Measurements from ENCODE around the gene PLA2G4C. TPM values are rescaled to one million over a fixed set of nuclear protein-coding genes. Genes with fewer than 3 reads are reported as not detected.

Gene PLA2G4C
- total RNA-seq, 2 donors from 2014 or later = 1.7 to 6.8 TPM

DNA sequence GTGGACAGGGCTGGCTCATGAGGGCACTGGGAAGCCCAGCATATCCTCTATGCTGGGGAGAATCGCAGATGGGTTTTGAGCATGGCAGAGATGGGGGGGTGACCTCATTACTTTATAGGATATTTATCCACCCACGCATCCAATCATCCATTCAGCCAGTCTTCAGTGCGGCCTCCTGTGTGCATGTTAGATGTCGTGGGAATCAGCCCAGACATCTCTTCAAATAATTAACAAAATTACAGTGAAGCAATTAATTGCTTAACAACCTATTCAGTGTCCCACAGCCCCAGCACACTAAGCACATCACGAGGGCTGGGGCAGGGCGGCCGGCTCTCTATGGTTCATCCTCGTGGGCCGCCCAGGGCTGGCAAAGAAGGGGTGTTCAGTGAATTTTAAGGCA lies 38.0 kb upstream of the PLA2G4C start:
- H3K36me3 ChIP-seq = no peaks in the 10 kb centered on the region
- intact Hi-C loops (cut with DNase I) = loop anchor here (2.0 kb wide), 1 partner anchor 42 kb away; no protein-coding TSS in a partner anchor

DNA sequence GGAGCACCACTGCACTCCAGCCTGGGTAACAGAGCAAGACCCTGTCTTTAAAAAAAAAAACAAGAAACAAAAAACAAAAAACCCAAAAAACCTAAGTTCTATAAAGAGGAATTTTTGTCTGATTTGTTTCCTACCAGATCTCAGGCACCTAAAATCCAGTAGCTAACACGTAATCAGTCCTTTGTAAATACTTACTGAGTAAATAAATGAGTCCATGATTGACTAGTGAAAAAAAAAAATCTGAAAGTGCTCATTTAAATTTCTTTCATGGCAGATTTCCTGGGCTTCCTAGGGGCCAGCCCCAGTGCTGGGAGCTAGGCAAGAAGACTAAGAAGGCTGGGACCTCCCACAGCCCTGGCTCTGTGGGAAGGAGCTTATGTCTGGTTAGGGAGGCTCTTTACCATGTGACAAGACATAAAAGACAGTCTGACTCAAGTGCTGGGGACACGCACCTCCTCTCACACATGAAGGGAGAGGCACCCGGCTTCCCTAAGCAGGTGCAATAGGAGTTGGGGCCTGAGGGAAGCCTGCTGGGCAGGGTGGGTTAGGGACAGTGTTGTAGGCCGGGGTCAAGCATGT lies 37.1 kb upstream of the PLA2G4C start:
- intact Hi-C loops (cut with DNase I) = loop anchor here (2.0 kb wide), 1 partner anchor 41 kb away; no protein-coding TSS in a partner anchor
- H3K9ac ChIP-seq (ENCODE audit: low read depth in 2 of 2, low read length in 2 of 2) = no peak overlapping the region
- no peak overlapping the region for H3K27ac ChIP-seq
- no peak overlapping the region for H3K4me3 ChIP-seq
- no peaks in the 10 kb centered on the region for H3K9me3 ChIP-seq
- no peaks in the 10 kb centered on the region for H3K4me1 ChIP-seq
- H3K27me3 ChIP-seq = no peaks in the 10 kb centered on the region
- H3K36me3 ChIP-seq = no peaks in the 10 kb centered on the region
- TF ChIP-seq, protein P1, sequence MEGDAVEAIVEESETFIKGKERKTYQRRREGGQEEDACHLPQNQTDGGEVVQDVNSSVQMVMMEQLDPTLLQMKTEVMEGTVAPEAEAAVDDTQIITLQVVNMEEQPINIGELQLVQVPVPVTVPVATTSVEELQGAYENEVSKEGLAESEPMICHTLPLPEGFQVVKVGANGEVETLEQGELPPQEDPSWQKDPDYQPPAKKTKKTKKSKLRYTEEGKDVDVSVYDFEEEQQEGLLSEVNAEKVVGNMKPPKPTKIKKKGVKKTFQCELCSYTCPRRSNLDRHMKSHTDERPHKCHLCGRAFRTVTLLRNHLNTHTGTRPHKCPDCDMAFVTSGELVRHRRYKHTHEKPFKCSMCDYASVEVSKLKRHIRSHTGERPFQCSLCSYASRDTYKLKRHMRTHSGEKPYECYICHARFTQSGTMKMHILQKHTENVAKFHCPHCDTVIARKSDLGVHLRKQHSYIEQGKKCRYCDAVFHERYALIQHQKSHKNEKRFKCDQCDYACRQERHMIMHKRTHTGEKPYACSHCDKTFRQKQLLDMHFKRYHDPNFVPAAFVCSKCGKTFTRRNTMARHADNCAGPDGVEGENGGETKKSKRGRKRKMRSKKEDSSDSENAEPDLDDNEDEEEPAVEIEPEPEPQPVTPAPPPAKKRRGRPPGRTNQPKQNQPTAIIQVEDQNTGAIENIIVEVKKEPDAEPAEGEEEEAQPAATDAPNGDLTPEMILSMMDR (IDR thresholded peaks at IDR 0.05) = no peak
- DNase-seq = no peak

More for the DNA sequence above, 38.0 kb upstream of the PLA2G4C start:
- Histone ChIP-seq H3K9me3 (no peaks in the 10 kb centered on the region), H3K4me3 (no peak overlapping the region), H3K4me1 (no peaks in the 10 kb centered on the region), H3K27me3 (no peaks in the 10 kb centered on the region), H3K27ac (no peak overlapping the region), H3K9ac (ENCODE audit: low read depth in 2 of 2, low read length in 2 of 2) (no peak overlapping the region)
- TF ChIP-seq, protein P1 (IDR thresholded peaks at IDR 0.05) = no peak
- DNase-seq = no peak

DNA sequence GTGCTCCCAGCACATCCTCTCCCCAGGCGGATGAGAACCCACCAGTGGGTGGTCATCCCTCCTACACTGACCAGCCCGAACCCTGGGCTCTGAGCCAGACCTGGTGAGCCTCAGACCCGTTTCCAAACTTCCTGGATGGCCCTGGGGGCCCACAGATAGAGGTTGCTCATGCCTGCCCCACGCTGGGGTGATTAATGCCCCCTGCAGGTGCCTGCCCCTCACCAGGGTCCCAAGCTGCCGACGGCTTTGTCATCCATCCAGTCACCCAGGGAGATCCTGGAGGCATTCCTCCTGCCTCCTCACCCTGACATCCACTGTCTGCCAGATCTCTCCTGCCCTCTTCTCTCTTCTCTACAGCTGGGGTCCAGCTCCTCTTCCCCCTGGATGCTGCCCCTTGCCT lies 28.4 kb upstream of the PLA2G4C start:
- intact Hi-C loops (cut with DNase I) = no loop called here
- H3K4me1 ChIP-seq = no peaks in the 10 kb centered on the region
- DNase-seq = no peak

DNA sequence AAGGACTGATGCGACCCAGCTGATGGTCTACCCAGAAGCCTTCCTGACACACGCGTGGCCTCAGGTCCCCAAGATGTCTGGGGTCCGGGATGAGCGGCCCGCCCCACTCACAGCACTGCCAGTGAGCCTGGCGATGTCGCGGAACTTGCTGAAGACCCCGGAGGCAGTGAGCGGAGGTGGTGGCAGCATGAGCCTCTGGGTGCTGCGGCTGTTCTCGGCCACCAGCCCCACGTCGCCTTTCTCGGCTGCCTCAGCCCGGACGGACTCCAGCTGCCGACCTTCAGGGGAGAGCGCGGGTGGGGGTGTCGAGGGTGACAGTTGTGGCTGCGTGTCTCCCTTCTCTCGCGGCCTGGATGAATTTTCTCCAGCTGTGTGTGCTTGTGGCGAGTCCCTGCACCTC lies 26.8 kb upstream of the PLA2G4C start:
- no peak overlapping the region for H3K4me3 ChIP-seq
- no peak overlapping the region for H3K9ac ChIP-seq (ENCODE audit: low read depth in 2 of 2, low read length in 2 of 2)
- H3K27me3 ChIP-seq = no peaks in the 10 kb centered on the region
- no peaks in the 10 kb centered on the region for H3K9me3 ChIP-seq
- TF ChIP-seq, protein P1 (IDR thresholded peaks at IDR 0.05) = no peak
- H3K27ac ChIP-seq = no peak overlapping the region
- H3K36me3 ChIP-seq = no peaks in the 10 kb centered on the region
- intact Hi-C loops (cut with DNase I) = no loop called here
- no peaks in the 10 kb centered on the region for H3K4me1 ChIP-seq
- no peak for DNase-seq

More for the DNA sequence above, 28.4 kb upstream of the PLA2G4C start:
- TF ChIP-seq, protein P1 (IDR thresholded peaks at IDR 0.05) = no peak
- Histone ChIP-seq H3K9me3 (no peaks in the 10 kb centered on the region), H3K4me3 (no peak overlapping the region), H3K27ac (no peak overlapping the region), H3K36me3 (no peaks in the 10 kb centered on the region), H3K9ac (ENCODE audit: low read depth in 2 of 2, low read length in 2 of 2) (no peak overlapping the region), H3K27me3 (no peaks in the 10 kb centered on the region)

DNA sequence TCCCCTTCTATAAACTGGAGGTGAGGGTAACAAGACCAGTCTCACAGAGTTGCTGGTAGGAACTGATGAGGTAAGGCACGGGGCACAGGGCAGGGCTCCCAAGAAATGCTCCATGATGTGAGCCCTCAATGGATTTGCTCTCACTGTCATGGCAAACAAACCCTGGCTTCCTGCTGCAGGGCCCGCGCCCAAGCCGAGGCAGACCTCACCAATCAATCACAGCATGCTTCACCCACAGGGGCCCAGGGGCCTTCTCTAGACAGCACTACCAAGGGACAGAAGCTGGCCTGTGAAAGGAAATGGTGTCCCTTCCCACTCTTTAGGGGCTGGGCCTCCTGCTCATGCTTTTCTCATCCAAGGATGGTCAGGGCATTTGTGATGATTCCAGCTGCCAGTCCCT lies 25.9 kb upstream of the PLA2G4C start:
- H3K27ac ChIP-seq = no peak overlapping the region
- no peaks in the 10 kb centered on the region for H3K4me1 ChIP-seq
- H3K9me3 ChIP-seq = no peaks in the 10 kb centered on the region
- intact Hi-C loops (cut with DNase I) = no loop called here
- H3K27me3 ChIP-seq = no peaks in the 10 kb centered on the region
- H3K36me3 ChIP-seq = no peaks in the 10 kb centered on the region
- no peak overlapping the region for H3K9ac ChIP-seq (ENCODE audit: low read depth in 2 of 2, low read length in 2 of 2)
- TF ChIP-seq, protein P1 (IDR thresholded peaks at IDR 0.05) = no peak
- no peak overlapping the region for H3K4me3 ChIP-seq
- DNase-seq = no peak
